HEK293 (cell line): ENCODE data around the gene PAK5.

Source experiments
- IKZF3 ChIP-seq: fragments of 450-650 bp; IDR thresholded peaks from 2 replicates; pipeline ENCODE4 v1.5.0; 2018; ENCODE audit warnings: missing biosample characterization, mild to moderate bottlenecking, missing genetic modification characterization, moderate library complexity
- SP3 ChIP-seq: fragments of 450-650 bp; formaldehyde crosslinking; IDR thresholded peaks from 2 replicates; pipeline ENCODE4 v1.5.1; 2016; ENCODE audit warnings: missing biosample characterization, missing genetic modification characterization
- SP7 ChIP-seq: fragments of 450-650 bp; formaldehyde crosslinking; IDR thresholded peaks from 2 replicates; pipeline ENCODE4 v1.5.1; 2016; ENCODE audit warnings: missing biosample characterization, missing genetic modification characterization
- TCF7L2 ChIP-seq: IDR thresholded peaks from 2 replicates; pipeline ENCODE4 v1.6.1; 2011; ENCODE audit warnings: low read depth, mild to moderate bottlenecking, inconsistent platforms, low read length, moderate library complexity, borderline replicate concordance
- ZBTB17 ChIP-seq: fragments of 450-650 bp; formaldehyde crosslinking; IDR thresholded peaks from 2 replicates; pipeline ENCODE4 v1.5.1; 2016; ENCODE audit warnings: missing biosample characterization, missing genetic modification characterization
- ZEB2 ChIP-seq: fragments of 450-650 bp; formaldehyde crosslinking; IDR thresholded peaks from 2 replicates; pipeline ENCODE4 v1.5.1; 2016; ENCODE audit warnings: missing biosample characterization, missing genetic modification characterization
- ZNF121 ChIP-seq: fragments of 450-650 bp; formaldehyde crosslinking; IDR thresholded peaks from 2 replicates; pipeline ENCODE4 v1.5.1; 2016; ENCODE audit warnings: missing biosample characterization, missing genetic modification characterization
- ZNF146 ChIP-seq: fragments of 450-650 bp; formaldehyde crosslinking; IDR thresholded peaks from 2 replicates; pipeline ENCODE4 v1.5.1; 2016; ENCODE audit warnings: missing biosample characterization, missing genetic modification characterization
- ZNF549 ChIP-seq: fragments of 450-650 bp; IDR thresholded peaks from 2 replicates; pipeline ENCODE4 v1.5.1; 2018; ENCODE audit warnings: missing biosample characterization, missing genetic modification characterization, mild to moderate bottlenecking, inconsistent platforms, moderate library complexity
- ZSCAN16 ChIP-seq: fragments of 450-650 bp; formaldehyde crosslinking; IDR thresholded peaks from 2 replicates; pipeline ENCODE4 v1.5.1; 2016; ENCODE audit warnings: missing biosample characterization, missing genetic modification characterization
- ZXDB ChIP-seq: fragments of 450-650 bp; formaldehyde crosslinking; IDR thresholded peaks from 2 replicates; pipeline ENCODE4 v1.5.1; 2016; ENCODE audit warnings: missing biosample characterization, missing genetic modification characterization
- TF ChIP-seq, protein P1 (sequence below): fragments of 450-650 bp; formaldehyde crosslinking; IDR thresholded peaks from 2 replicates; pipeline ENCODE4 v1.5.1; 2016; ENCODE audit warnings: missing biosample characterization, missing genetic modification characterization
- TF ChIP-seq, protein P2 (sequence below): sonication (generic); formaldehyde crosslinking; IDR thresholded peaks from 2 replicates; pipeline ENCODE4 v1.8.1; 2022; ENCODE audit warnings: mild to moderate bottlenecking, moderate library complexity, missing genetic modification reagents
- TF ChIP-seq, protein P3 (sequence below): fragments of 450-650 bp; formaldehyde crosslinking; IDR thresholded peaks from 2 replicates; pipeline ENCODE4 v1.5.1; 2017; ENCODE audit warnings: missing biosample characterization, missing genetic modification characterization

DNA sequence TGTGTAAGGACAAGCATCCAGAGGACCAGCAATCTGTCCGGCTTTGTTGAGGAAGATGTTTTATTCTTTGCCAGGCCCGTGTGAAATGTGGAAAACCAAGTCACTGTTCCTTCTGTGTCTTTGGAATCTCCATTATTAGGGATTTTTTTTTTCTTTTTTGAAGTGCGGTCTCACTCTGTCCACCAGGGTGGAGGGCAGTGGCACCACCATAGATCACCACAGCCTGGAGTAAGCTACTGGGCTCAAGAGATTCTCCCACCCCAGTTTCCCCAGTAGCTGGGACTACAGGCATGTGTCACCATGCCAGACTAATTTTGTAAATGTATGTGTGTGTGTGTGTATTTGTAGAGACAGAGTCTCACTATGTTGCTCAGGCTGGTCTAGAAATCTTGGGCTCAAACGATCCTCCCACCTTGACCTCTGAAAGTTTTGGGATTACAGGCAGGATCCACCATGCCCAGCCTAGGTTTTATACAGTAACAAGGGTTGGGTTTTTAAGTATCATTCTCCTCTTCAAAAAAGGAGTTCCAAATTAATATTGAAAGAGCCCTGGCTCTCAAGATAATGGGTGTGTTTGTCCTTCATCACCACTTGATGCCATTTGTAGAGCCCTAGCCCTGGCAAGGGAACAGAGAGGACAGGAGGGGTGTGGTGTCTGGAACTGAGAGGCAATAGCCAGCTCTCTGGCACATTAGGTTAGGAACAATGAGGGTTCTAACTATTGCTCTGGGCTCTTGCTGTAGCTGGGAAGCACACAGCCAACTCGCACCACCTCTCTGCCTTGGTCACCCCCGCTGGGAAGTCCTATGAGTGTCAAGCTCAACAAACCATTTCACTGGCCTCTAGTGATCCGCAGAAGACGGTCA is 321.3 kb downstream of the PAK5 start:
- TF ChIP-seq, protein P1, sequence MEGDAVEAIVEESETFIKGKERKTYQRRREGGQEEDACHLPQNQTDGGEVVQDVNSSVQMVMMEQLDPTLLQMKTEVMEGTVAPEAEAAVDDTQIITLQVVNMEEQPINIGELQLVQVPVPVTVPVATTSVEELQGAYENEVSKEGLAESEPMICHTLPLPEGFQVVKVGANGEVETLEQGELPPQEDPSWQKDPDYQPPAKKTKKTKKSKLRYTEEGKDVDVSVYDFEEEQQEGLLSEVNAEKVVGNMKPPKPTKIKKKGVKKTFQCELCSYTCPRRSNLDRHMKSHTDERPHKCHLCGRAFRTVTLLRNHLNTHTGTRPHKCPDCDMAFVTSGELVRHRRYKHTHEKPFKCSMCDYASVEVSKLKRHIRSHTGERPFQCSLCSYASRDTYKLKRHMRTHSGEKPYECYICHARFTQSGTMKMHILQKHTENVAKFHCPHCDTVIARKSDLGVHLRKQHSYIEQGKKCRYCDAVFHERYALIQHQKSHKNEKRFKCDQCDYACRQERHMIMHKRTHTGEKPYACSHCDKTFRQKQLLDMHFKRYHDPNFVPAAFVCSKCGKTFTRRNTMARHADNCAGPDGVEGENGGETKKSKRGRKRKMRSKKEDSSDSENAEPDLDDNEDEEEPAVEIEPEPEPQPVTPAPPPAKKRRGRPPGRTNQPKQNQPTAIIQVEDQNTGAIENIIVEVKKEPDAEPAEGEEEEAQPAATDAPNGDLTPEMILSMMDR = no peak
- TF ChIP-seq IKZF3 (tag by site-specific recombination) (no peak), ZEB2 (tag by site-specific recombination) (no peak), SP3 (tag by site-specific recombination) (no peak), ZXDB (tag by site-specific recombination) (no peak), ZNF146 (tag by site-specific recombination) (no peak), ZNF121 (tag by site-specific recombination) (no peak), ZNF549 (tag by site-specific recombination) (no peak), ZSCAN16 (tag by site-specific recombination) (no peak), ZBTB17 (no peak), TCF7L2 (no peak), SP7 (tag by site-specific recombination) (no peak)
- TF ChIP-seq, protein P2, sequence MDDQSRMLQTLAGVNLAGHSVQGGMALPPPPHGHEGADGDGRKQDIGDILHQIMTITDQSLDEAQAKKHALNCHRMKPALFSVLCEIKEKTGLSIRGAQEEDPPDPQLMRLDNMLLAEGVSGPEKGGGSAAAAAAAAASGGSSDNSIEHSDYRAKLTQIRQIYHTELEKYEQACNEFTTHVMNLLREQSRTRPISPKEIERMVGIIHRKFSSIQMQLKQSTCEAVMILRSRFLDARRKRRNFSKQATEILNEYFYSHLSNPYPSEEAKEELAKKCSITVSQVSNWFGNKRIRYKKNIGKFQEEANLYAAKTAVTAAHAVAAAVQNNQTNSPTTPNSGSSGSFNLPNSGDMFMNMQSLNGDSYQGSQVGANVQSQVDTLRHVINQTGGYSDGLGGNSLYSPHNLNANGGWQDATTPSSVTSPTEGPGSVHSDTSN = no peak
- TF ChIP-seq, protein P3, sequence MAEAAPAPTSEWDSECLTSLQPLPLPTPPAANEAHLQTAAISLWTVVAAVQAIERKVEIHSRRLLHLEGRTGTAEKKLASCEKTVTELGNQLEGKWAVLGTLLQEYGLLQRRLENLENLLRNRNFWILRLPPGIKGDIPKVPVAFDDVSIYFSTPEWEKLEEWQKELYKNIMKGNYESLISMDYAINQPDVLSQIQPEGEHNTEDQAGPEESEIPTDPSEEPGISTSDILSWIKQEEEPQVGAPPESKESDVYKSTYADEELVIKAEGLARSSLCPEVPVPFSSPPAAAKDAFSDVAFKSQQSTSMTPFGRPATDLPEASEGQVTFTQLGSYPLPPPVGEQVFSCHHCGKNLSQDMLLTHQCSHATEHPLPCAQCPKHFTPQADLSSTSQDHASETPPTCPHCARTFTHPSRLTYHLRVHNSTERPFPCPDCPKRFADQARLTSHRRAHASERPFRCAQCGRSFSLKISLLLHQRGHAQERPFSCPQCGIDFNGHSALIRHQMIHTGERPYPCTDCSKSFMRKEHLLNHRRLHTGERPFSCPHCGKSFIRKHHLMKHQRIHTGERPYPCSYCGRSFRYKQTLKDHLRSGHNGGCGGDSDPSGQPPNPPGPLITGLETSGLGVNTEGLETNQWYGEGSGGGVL (tag by site-specific recombination) = no peak
